ENCODE results near the gene MMS22L. TPM values are rescaled to one million over a fixed set of nuclear protein-coding genes. Genes with fewer than 3 reads are reported as not detected.

Gene MMS22L
- total and polyA plus RNA-seq, 7 donors, result 0.60 to 9.7 (median 5.4) TPM

- Histone ChIP-seq H3K36me3 (peaks cover 0 to 6% (median 0%) of the 10 kb centered on the region in 4 donors), H3K27me3 (no peaks in the 10 kb centered on the region), H3K4me1 (no peaks in the 10 kb centered on the region), H3K9me3 (no peaks in the 10 kb centered on the region), H3K27ac (no peak overlapping the region), H3K4me3 (no peak overlapping the region)
- 97 to 98% methylated on average over 2 of the region's 2 CpGs for WGBS, 2 donors
- no peak for DNase-seq
- intact Hi-C loops (cut with DNase I), result no loop called here
- TF ChIP-seq POLR2AphosphoS5 (IDR thresholded peaks at IDR 0.05) (no peak), CTCF (IDR thresholded peaks at IDR 0.05) (no peak)
Measured at GRCh38 chr6:97240222-97240621, 42.8 kb downstream of the MMS22L start.

- DNase-seq, result no peak
Measured at GRCh38 chr6:97231911-97232310, 51.1 kb downstream of the MMS22L start.

GRCh38 chr6:97222903-97223302 is 60.1 kb downstream of the MMS22L start:
- H3K27ac ChIP-seq, result no peak overlapping the region
- no peaks in the 10 kb centered on the region for H3K9me3 ChIP-seq
- intact Hi-C loops (cut with DNase I), result no loop called here
- H3K4me3 ChIP-seq, result no peak overlapping the region
- peaks cover 0 to 4% (median 0%) of the 10 kb centered on the region in 4 donors for H3K4me1 ChIP-seq
- no peaks in the 10 kb centered on the region for H3K36me3 ChIP-seq
- H3K27me3 ChIP-seq, result no peaks in the 10 kb centered on the region
- TF ChIP-seq POLR2AphosphoS5 (IDR thresholded peaks at IDR 0.05) (no peak), EP300 (IDR thresholded peaks at IDR 0.05) (no peak), POLR2A (IDR thresholded peaks at IDR 0.05) (no peak), CTCF (IDR thresholded peaks at IDR 0.05) (no peak)
- DNase-seq, result no peak
- 93% methylated on average over 2 of the region's 2 CpGs for WGBS, 2 donors

More at GRCh38 chr6:97231911-97232310, 51.1 kb downstream of the MMS22L start:
- H3K27me3 ChIP-seq, result no peaks in the 10 kb centered on the region
- intact Hi-C loops (cut with DNase I), result no loop called here
- H3K36me3 ChIP-seq, result no peaks in the 10 kb centered on the region
- WGBS, 2 donors, result 93 to 95% methylated on average over 1 of the region's 1 CpG
- H3K27ac ChIP-seq, result no peak overlapping the region
- H3K4me3 ChIP-seq, result no peak overlapping the region
- H3K4me1 ChIP-seq, result no peaks in the 10 kb centered on the region
- H3K9me3 ChIP-seq, result no peaks in the 10 kb centered on the region
- TF ChIP-seq CTCF (IDR thresholded peaks at IDR 0.05), result no peak

GRCh38 chr6:97218912-97219311 is 64.1 kb downstream of the MMS22L start:
- no peak for DNase-seq

More at GRCh38 chr6:97218912-97219311, 64.1 kb downstream of the MMS22L start:
- intact Hi-C loops (cut with DNase I), result no loop called here
- Histone ChIP-seq H3K36me3 (no peaks in the 10 kb centered on the region), H3K4me1 (peaks cover 0 to 4% (median 0%) of the 10 kb centered on the region in 4 donors), H3K9me3 (no peaks in the 10 kb centered on the region), H3K27me3 (no peaks in the 10 kb centered on the region), H3K27ac (no peak overlapping the region), H3K4me3 (no peak overlapping the region)
- 93 to 95% methylated on average over 4 of the region's 4 CpGs for WGBS, 2 donors
- no peak for TF ChIP-seq EP300 (IDR thresholded peaks at IDR 0.05)
- no peak for TF ChIP-seq POLR2A (IDR thresholded peaks at IDR 0.05)
- no peak for TF ChIP-seq POLR2AphosphoS5 (IDR thresholded peaks at IDR 0.05)
- no peak for TF ChIP-seq CTCF (IDR thresholded peaks at IDR 0.05)
